SU-DHL-6 (cell line): ENCODE data around the gene FRMPD4.

ENCODE experiments used
- EZH2phosphoT487 ChIP-seq: fragments of 200-600 bp; sonication (generic), shearing (Covaris generic); conservative IDR thresholded peaks from 2 replicates; pipeline ENCODE4 v1.6.1; 2018; ENCODE audit warnings: mild to moderate bottlenecking, antibody characterized with exemption, low read length, moderate library complexity, mixed read lengths
- TF ChIP-seq, protein P1 (sequence below): fragments of 200-600 bp; sonication (generic); IDR thresholded peaks from one replicate; pipeline ENCODE4 v1.5.1; 2017; ENCODE audit warnings: antibody characterized with exemption, mild to moderate bottlenecking, low read length, moderate library complexity; ENCODE audit not compliant: insufficient read depth, poor library complexity, severe bottlenecking

DNA sequence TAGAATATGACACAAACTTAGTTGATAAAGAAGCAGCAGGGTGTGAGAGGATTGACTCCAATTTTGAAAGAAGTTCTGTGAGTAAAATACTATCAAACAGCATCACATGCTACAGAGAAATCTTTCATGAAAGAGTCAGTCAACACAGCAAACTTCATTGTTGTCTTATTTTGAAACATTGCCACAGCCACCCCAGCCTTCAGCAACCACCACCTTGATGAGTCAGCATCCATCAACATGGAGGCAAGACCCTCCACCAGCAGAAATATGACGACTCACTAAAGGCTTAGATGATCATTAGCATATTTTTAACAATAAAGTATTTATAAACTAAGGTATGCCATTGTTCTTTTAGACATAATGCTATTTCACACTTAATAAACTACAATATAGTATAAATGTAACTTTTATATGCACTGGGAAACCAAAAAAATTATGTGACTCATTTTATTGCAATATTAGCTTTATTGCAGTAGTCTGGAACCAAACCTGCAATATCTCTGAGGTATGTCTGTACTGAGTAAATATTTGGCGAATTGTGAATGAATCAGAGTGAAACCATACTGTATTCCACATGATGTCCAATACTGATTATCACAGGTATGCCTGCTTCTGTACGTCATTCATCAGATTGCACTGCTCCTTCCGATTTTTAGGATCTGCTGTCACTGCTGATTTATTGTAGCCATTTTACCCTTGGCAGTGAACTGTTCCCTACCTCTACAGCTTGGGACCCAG lies 11.6 kb downstream of the FRMPD4 start:
- TF ChIP-seq, protein P1, sequence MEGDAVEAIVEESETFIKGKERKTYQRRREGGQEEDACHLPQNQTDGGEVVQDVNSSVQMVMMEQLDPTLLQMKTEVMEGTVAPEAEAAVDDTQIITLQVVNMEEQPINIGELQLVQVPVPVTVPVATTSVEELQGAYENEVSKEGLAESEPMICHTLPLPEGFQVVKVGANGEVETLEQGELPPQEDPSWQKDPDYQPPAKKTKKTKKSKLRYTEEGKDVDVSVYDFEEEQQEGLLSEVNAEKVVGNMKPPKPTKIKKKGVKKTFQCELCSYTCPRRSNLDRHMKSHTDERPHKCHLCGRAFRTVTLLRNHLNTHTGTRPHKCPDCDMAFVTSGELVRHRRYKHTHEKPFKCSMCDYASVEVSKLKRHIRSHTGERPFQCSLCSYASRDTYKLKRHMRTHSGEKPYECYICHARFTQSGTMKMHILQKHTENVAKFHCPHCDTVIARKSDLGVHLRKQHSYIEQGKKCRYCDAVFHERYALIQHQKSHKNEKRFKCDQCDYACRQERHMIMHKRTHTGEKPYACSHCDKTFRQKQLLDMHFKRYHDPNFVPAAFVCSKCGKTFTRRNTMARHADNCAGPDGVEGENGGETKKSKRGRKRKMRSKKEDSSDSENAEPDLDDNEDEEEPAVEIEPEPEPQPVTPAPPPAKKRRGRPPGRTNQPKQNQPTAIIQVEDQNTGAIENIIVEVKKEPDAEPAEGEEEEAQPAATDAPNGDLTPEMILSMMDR, result no peak
- no peak for TF ChIP-seq EZH2phosphoT487
